HepG2 (cell line): ENCODE measurements around the gene PSENEN. TPM values are rescaled to one million over a fixed set of nuclear protein-coding genes. Genes with fewer than 3 reads are reported as not detected.

ENCODE experiments used
- ATM ChIP-seq: fragments of 450-650 bp; IDR thresholded peaks from 2 replicates; pipeline ENCODE4 v1.7.1; 2017; ENCODE audit warnings: mild to moderate bottlenecking, borderline replicate concordance
- HIVEP1 ChIP-seq: sonication (generic); formaldehyde crosslinking; IDR thresholded peaks from 2 replicates; pipeline ENCODE4 v1.4.0; 2020; ENCODE audit warnings: mild to moderate bottlenecking, missing genetic modification reagents
- KMT2A ChIP-seq: sonication (generic); formaldehyde crosslinking; IDR thresholded peaks from 2 replicates; pipeline ENCODE4 v1.4.0; 2020; ENCODE audit warnings: missing genetic modification reagents
- MAF1 ChIP-seq: sonication (generic); formaldehyde crosslinking; IDR thresholded peaks from 2 replicates; pipeline ENCODE4 v1.5.0; 2020; ENCODE audit warnings: missing genetic modification reagents, borderline replicate concordance
- PAXIP1 ChIP-seq: sonication (generic); formaldehyde crosslinking; conservative IDR thresholded peaks from 2 replicates; pipeline ENCODE4 v1.4.0; 2020; ENCODE audit warnings: mild to moderate bottlenecking, missing genetic modification reagents, moderate library complexity
- SMAD1 ChIP-seq: sonication (generic); formaldehyde crosslinking; IDR thresholded peaks from 2 replicates; pipeline ENCODE4 v1.4.0; 2020; ENCODE audit warnings: missing genetic modification reagents, low read depth, mild to moderate bottlenecking, borderline replicate concordance
- TEAD3 ChIP-seq: optimal IDR thresholded peaks from 2 replicates; pipeline ENCODE3; 2016; ENCODE audit warnings: borderline replicate concordance
- U2AF1 ChIP-seq: fragments of 200-400 bp; formaldehyde crosslinking; optimal IDR thresholded peaks from 2 replicates; pipeline ENCODE3; 2017; ENCODE audit warnings: mild to moderate bottlenecking, low read depth, low read length
- USF2 ChIP-seq, 2 experiments: sonication (generic) in 1 of 2; formaldehyde crosslinking in 1 of 2; IDR thresholded peaks; 2 replicates each; pipeline versions ENCODE4 v1.5.1 to v1.6.1; 2011 to 2020; ENCODE audit warnings: borderline replicate concordance in 1 of 2, low read depth in 1 of 2, low read length in 1 of 2, mild to moderate bottlenecking in 1 of 2, missing genetic modification reagents in 1 of 2, moderate library complexity in 1 of 2
- ZBTB42 ChIP-seq: sonication (generic); formaldehyde crosslinking; IDR thresholded peaks from 2 replicates; pipeline ENCODE4 v1.5.0; 2020; ENCODE audit warnings: mild to moderate bottlenecking, missing genetic modification reagents
- ZC3H4 ChIP-seq: sonication (generic); formaldehyde crosslinking; IDR thresholded peaks from 2 replicates; pipeline ENCODE4 v1.4.0; 2020; ENCODE audit warnings: missing genetic modification reagents, borderline replicate concordance
- ZNF232 ChIP-seq: sonication (generic); formaldehyde crosslinking; IDR thresholded peaks from 2 replicates; pipeline ENCODE4 v1.4.0; 2020; ENCODE audit warnings: missing genetic modification reagents, borderline replicate concordance
- ZNF30 ChIP-seq: sonication (generic); formaldehyde crosslinking; IDR thresholded peaks from 2 replicates; pipeline ENCODE4 v1.5.0; 2020; ENCODE audit warnings: mild to moderate bottlenecking, missing genetic modification reagents
- ZNF33B ChIP-seq: sonication (generic); formaldehyde crosslinking; IDR thresholded peaks from 2 replicates; pipeline ENCODE4 v1.5.1; 2020; ENCODE audit warnings: mild to moderate bottlenecking, missing genetic modification reagents
- ZNF441 ChIP-seq: sonication (generic); formaldehyde crosslinking; IDR thresholded peaks from 2 replicates; pipeline ENCODE4 v1.7.0; 2021; ENCODE audit warnings: missing genetic modification reagents, borderline replicate concordance
- ZNF597 ChIP-seq: sonication (generic); formaldehyde crosslinking; IDR thresholded peaks from 2 replicates; pipeline ENCODE4 v1.5.0; 2020; ENCODE audit warnings: missing genetic modification reagents
- ZNF615 ChIP-seq: sonication (generic); formaldehyde crosslinking; IDR thresholded peaks from 2 replicates; pipeline ENCODE4 v1.5.0; 2020; ENCODE audit warnings: mild to moderate bottlenecking, missing genetic modification reagents, borderline replicate concordance
- ZNF713 ChIP-seq: sonication (generic); formaldehyde crosslinking; IDR thresholded peaks from 2 replicates; pipeline ENCODE4 v1.4.0; 2020; ENCODE audit warnings: mild to moderate bottlenecking, missing genetic modification reagents
- polyA plus RNA-seq, 8 experiments: library from polyadenylated mRNA; depleted of rRNA in 3 of 8; stranded (reverse) in 7 of 8; unstranded in 1 of 8; fragments of >200 nt; fragmentation: Illumina TruSeq in 4 of 8; extraction: Trizol in 4 of 8; gene quantifications; 2 replicates each; pipeline versions ENCODE4 v1.2.1 to v1.2.3, GENCODE V29; 2011 to 2016; ENCODE audit warnings: low read depth in 4 of 8, missing spikeins in 1 of 8, mixed read lengths in 1 of 8; ENCODE audit not compliant: insufficient read depth in 1 of 8
- total RNA-seq, 5 experiments: library from RNA; depleted of rRNA; stranded (reverse); fragments of >200 nt; fragmentation: Illumina TruSeq; extraction: Trizol; gene quantifications; 2 replicates each; pipeline ENCODE4 v1.2.3, GENCODE V29; 2016; ENCODE audit warnings: low read depth in 1 of 5

PSENEN gene
- total and polyA plus RNA-seq, 2 of the 13 experiments (the other 11 are each of a cell fraction or from before 2014, with no cell fraction given), result 16.9 to 34.2 TPM

GRCh38 chr19:35786299-35787160 is 41.1 kb downstream of the PSENEN start (continued):
- TF ChIP-seq USF2 (IDR thresholded peaks at IDR 0.05; ENCODE audit: low read depth, low read length) (no peak), USF2 (CRISPR knock-in tag; IDR thresholded peaks at IDR 0.05; ENCODE audit: borderline replicate concordance) (no peak), KMT2A (CRISPR knock-in tag) (no peak), ZC3H4 (no peak), ZNF441 (CRISPR knock-in tag) (no peak), MAF1 (CRISPR knock-in tag) (no peak), ZNF713 (CRISPR knock-in tag) (no peak), ZNF615 (CRISPR knock-in tag) (no peak), SMAD1 (CRISPR knock-in tag) (no peak), ZNF232 (CRISPR knock-in tag) (no peak), ATM (no peak), TEAD3 (CRISPR knock-in tag) (no peak), ZNF597 (CRISPR knock-in tag) (no peak), HIVEP1 (CRISPR knock-in tag) (no peak), ZNF30 (CRISPR knock-in tag) (no peak), U2AF1 (no peak), ZBTB42 (CRISPR knock-in tag) (no peak), ZNF33B (CRISPR knock-in tag) (0 out of 2 replicates have a peak, but pooled peaks have one; percentile 20), PAXIP1 (peak; percentile 69)
